GM10847 (cell line): ENCODE results near the gene ZNF677.

ENCODE experiments used
- POLR2A ChIP-seq: IDR thresholded peaks from 2 replicates; pipeline ENCODE4 v1.6.1; 2011; ENCODE audit not compliant: insufficient read length; ENCODE audit errors: extremely low read depth

Gene ZNF677

GRCh38 chr19:53195265-53195903 lies 59.3 kb downstream of the ZNF677 start:
- TF ChIP-seq POLR2A, result no peak

- TF ChIP-seq POLR2A, result no peak
These were observed 61.0 kb downstream of the ZNF677 start for GRCh38 chr19:53193535-53194222.

- no peak for TF ChIP-seq POLR2A
These were observed 61.7 kb downstream of the ZNF677 start, which contains the start of gene ZNF665 for GRCh38 chr19:53192771-53193534. TSS of gene ZNF665 (minus strand) at chr19:53193358. CDS start at chr19:53182898, 10,460 bp downstream.

- TF ChIP-seq POLR2A, result no peak
These were observed 64.4 kb downstream of the ZNF677 start for GRCh38 chr19:53190253-53190652.
